ENCODE results near the gene SLC29A3.

The SLC29A3 gene

GRCh38 chr10:71394926-71395562 lies 76.0 kb downstream of the SLC29A3 start:
- TF ChIP-seq REST (IDR thresholded peaks at IDR 0.05; ENCODE audit: low read depth) (no peak), NFIC (IDR thresholded peaks at IDR 0.05) (no peak), ZBTB7A (IDR thresholded peaks at IDR 0.05; ENCODE audit: low read depth) (no peak), EGR1 (IDR thresholded peaks at IDR 0.05) (no peak)

GRCh38 chr10:71395621-71396020 lies 76.6 kb downstream of the SLC29A3 start:
- TF ChIP-seq NFIC (IDR thresholded peaks at IDR 0.05) (no peak), EP300 (IDR thresholded peaks at IDR 0.05; ENCODE audit: borderline replicate concordance) (no peak)

GRCh38 chr10:71396084-71396710 lies 77.1 kb downstream of the SLC29A3 start:
- TF ChIP-seq FOXM1 (IDR thresholded peaks at IDR 0.05; ENCODE audit: borderline replicate concordance, low read depth), result no peak
- TF ChIP-seq RAD21 (IDR thresholded peaks at IDR 0.05; ENCODE audit: low read depth), result peak; percentile 26; the same call in 1 of the 2 replicates
- no peak for TF ChIP-seq TEAD4 (IDR thresholded peaks at IDR 0.05)

GRCh38 chr10:71396711-71397295 lies 77.7 kb downstream of the SLC29A3 start, which contains the start of gene CDH23:
Gene CDH23 (plus strand): TSS chr10:71396920. CDS start chr10:71439832, 42,912 bp downstream.
- peak; percentile 64; the same call in 1 of the 2 replicates for TF ChIP-seq MAX (IDR thresholded peaks at IDR 0.05)
- TF ChIP-seq YY1 (IDR thresholded peaks at IDR 0.05; ENCODE audit: low read depth), result no peak

GRCh38 chr10:71397296-71398212 lies 78.5 kb downstream of the SLC29A3 start:
- TF ChIP-seq RAD21 (IDR thresholded peaks at IDR 0.05; ENCODE audit: low read depth) (no peak), NFIC (IDR thresholded peaks at IDR 0.05) (no peak), MAX (IDR thresholded peaks at IDR 0.05) (no peak)

GRCh38 chr10:71398976-71399375 lies 79.9 kb downstream of the SLC29A3 start:
- TF ChIP-seq TAF1 (IDR thresholded peaks at IDR 0.05; ENCODE audit: low read depth) (no peak), EGR1 (IDR thresholded peaks at IDR 0.05) (no peak), YY1 (IDR thresholded peaks at IDR 0.05; ENCODE audit: low read depth) (no peak), USF1 (IDR thresholded peaks at IDR 0.05) (no peak), RAD21 (IDR thresholded peaks at IDR 0.05; ENCODE audit: low read depth) (no peak), NFIC (IDR thresholded peaks at IDR 0.05) (no peak), FOXM1 (IDR thresholded peaks at IDR 0.05; ENCODE audit: borderline replicate concordance, low read depth) (no peak), CEBPB (IDR thresholded peaks at IDR 0.05) (no peak), MAX (IDR thresholded peaks at IDR 0.05) (no peak), CREB1 (IDR thresholded peaks at IDR 0.05; ENCODE audit: low read depth) (no peak), TEAD4 (IDR thresholded peaks at IDR 0.05) (no peak), REST (IDR thresholded peaks at IDR 0.05; ENCODE audit: low read depth) (no peak), ZBTB7A (IDR thresholded peaks at IDR 0.05; ENCODE audit: low read depth) (no peak), TCF12 (IDR thresholded peaks at IDR 0.05; ENCODE audit: low read depth) (no peak), EP300 (IDR thresholded peaks at IDR 0.05; ENCODE audit: borderline replicate concordance) (no peak)

Measured in Ishikawa (cell line).